ENCODE results near the gene AZGP1. TPM values are rescaled to one million over a fixed set of nuclear protein-coding genes. Genes with fewer than 3 reads are reported as not detected.

AZGP1 gene
- total RNA-seq, 1 donor from 2014 or later, result not detected

- DNase-seq (ENCODE audit: low spot score), result no peak
- Mint-ChIP-seq H3K27ac (ENCODE audit: unreplicated experiment) (no peak overlapping the region), H3K36me3 (ENCODE audit: low read depth) (no peaks in the 10 kb centered on the region), H3K4me3 (ENCODE audit: unreplicated experiment) (no peak overlapping the region), H3K4me1 (ENCODE audit: low read depth) (peaks cover 7% of the 10 kb centered on the region), H3K27me3 (ENCODE audit: low read depth) (peaks cover 48% of the 10 kb centered on the region), H3K9me3 (ENCODE audit: low read depth) (no peaks in the 10 kb centered on the region)
- no peak for TF ChIP-seq CTCF (IDR thresholded peaks at IDR 0.05)
These were observed 45.5 kb downstream of the AZGP1 start for GRCh38 chr7:99930376-99930775.

- no peak for DNase-seq (ENCODE audit: low spot score)
- no peak overlapping the region for H3K27ac Mint-ChIP-seq (ENCODE audit: unreplicated experiment)
- peaks cover 44% of the 10 kb centered on the region for H3K27me3 Mint-ChIP-seq (ENCODE audit: low read depth)
- no peak for TF ChIP-seq CTCF (IDR thresholded peaks at IDR 0.05)
- no peaks in the 10 kb centered on the region for H3K36me3 Mint-ChIP-seq (ENCODE audit: low read depth)
- no peaks in the 10 kb centered on the region for H3K9me3 Mint-ChIP-seq (ENCODE audit: low read depth)
- peak overlapping the region; percentile 39 for H3K4me3 Mint-ChIP-seq (ENCODE audit: unreplicated experiment)
- peaks cover 7% of the 10 kb centered on the region for H3K4me1 Mint-ChIP-seq (ENCODE audit: low read depth)
These were observed 46.1 kb downstream of the AZGP1 start for GRCh38 chr7:99929730-99930053.

GRCh38 chr7:99928994-99929729 lies 46.7 kb downstream of the AZGP1 start, which contains the start of gene GJC3:
TSS of gene GJC3 (minus strand) at chr7:99929620. CDS start at chr7:99929620, 0 bp downstream.
- Mint-ChIP-seq H3K4me3 (ENCODE audit: unreplicated experiment) (peak within 1 kb of the TSS; percentile 39), H3K27ac (ENCODE audit: unreplicated experiment) (no peak within 1 kb of the TSS), H3K9me3 (ENCODE audit: low read depth) (no peaks in the 10 kb centered on the region), H3K36me3 (ENCODE audit: low read depth) (no peaks in the 10 kb centered on the region), H3K27me3 (ENCODE audit: low read depth) (peaks cover 40% of the 10 kb centered on the region), H3K4me1 (ENCODE audit: low read depth) (peaks cover 7% of the 10 kb centered on the region)
- no peak for DNase-seq (ENCODE audit: low spot score)
- peak; percentile 70 for TF ChIP-seq CTCF (IDR thresholded peaks at IDR 0.05)

- H3K4me1 Mint-ChIP-seq (ENCODE audit: low read depth), result peaks cover 7% of the 10 kb centered on the region
- peaks cover 35% of the 10 kb centered on the region for H3K27me3 Mint-ChIP-seq (ENCODE audit: low read depth)
- H3K36me3 Mint-ChIP-seq (ENCODE audit: low read depth), result no peaks in the 10 kb centered on the region
- no peaks in the 10 kb centered on the region for H3K9me3 Mint-ChIP-seq (ENCODE audit: low read depth)
- H3K27ac Mint-ChIP-seq (ENCODE audit: unreplicated experiment), result no peak overlapping the region
- no peak for TF ChIP-seq CTCF (IDR thresholded peaks at IDR 0.05)
- DNase-seq (ENCODE audit: low spot score), result no peak
- H3K4me3 Mint-ChIP-seq (ENCODE audit: unreplicated experiment), result no peak overlapping the region
These were observed 47.6 kb downstream of the AZGP1 start for GRCh38 chr7:99928188-99928587.

GRCh38 chr7:99927536-99927935 lies 48.3 kb downstream of the AZGP1 start:
- H3K4me1 Mint-ChIP-seq (ENCODE audit: low read depth), result peaks cover 7% of the 10 kb centered on the region
- H3K27me3 Mint-ChIP-seq (ENCODE audit: low read depth), result peaks cover 32% of the 10 kb centered on the region
- no peaks in the 10 kb centered on the region for H3K36me3 Mint-ChIP-seq (ENCODE audit: low read depth)
- no peak for DNase-seq (ENCODE audit: low spot score)
- H3K27ac Mint-ChIP-seq (ENCODE audit: unreplicated experiment), result no peak overlapping the region
- H3K4me3 Mint-ChIP-seq (ENCODE audit: unreplicated experiment), result no peak overlapping the region
- no peaks in the 10 kb centered on the region for H3K9me3 Mint-ChIP-seq (ENCODE audit: low read depth)
- TF ChIP-seq CTCF (IDR thresholded peaks at IDR 0.05), result no peak

All from chondrocyte (in vitro differentiated cells).